Lung (tissue), 12 donors: ENCODE data around the gene GNAI2. TPM values are rescaled to one million over a fixed set of nuclear protein-coding genes. Genes with fewer than 3 reads are reported as not detected.

Experiments used
- ATAC-seq: fragments of 200-7000 bp; cut with Tn5 transposase; one replicate; pipeline ENCODE4 v1.9.1; 2020; ENCODE audit warnings: moderate number of reproducible peaks; ENCODE audit not compliant: insufficient read depth, low FRiP score
- DNase-seq, 3 donors: peaks; one replicate each; pipeline ENCODE4 v3.0.0-alpha.2; 2013 to 2017
- H3K27ac ChIP-seq, 2 donors: one replicate each; pipeline ENCODE4 v1.5.1; 2013; ENCODE audit warnings: mild to moderate bottlenecking in 2 of 2, moderate library complexity in 2 of 2, control low read depth in 1 of 2, inconsistent platforms in 1 of 2, low read depth in 1 of 2, low read length in 1 of 2
- H3K27me3 ChIP-seq, 3 donors: one replicate each; pipeline ENCODE4 v1.5.1; 2013; ENCODE audit warnings: low read length in 2 of 3; ENCODE audit not compliant: control insufficient read depth in 3 of 3, insufficient read depth in 3 of 3
- H3K36me3 ChIP-seq, 4 donors: one replicate each; pipeline ENCODE4 v1.5.1; 2013; ENCODE audit warnings: low read length in 4 of 4, mild to moderate bottlenecking in 1 of 4, moderate library complexity in 1 of 4; ENCODE audit not compliant: control insufficient read depth in 4 of 4, insufficient read depth in 4 of 4
- H3K4me1 ChIP-seq, 5 donors: one replicate each; pipeline ENCODE4 v1.5.1; 2013; ENCODE audit warnings: low read length in 5 of 5, mild to moderate bottlenecking in 2 of 5, moderate library complexity in 1 of 5; ENCODE audit not compliant: control insufficient read depth in 5 of 5, insufficient read depth in 5 of 5
- H3K4me3 ChIP-seq: one replicate; pipeline ENCODE4 v1.5.1; 2013; ENCODE audit warnings: mild to moderate bottlenecking, control low read depth, moderate library complexity
- H3K9ac ChIP-seq, 2 donors: one replicate each; pipeline ENCODE4 v1.5.1; 2013; ENCODE audit warnings: low read length in 2 of 2, control low read depth in 1 of 2; ENCODE audit not compliant: insufficient read depth in 1 of 2
- H3K9me3 ChIP-seq, 4 donors: one replicate each; pipeline ENCODE4 v1.5.1; 2013; ENCODE audit warnings: low read length in 3 of 4, mild to moderate bottlenecking in 1 of 4, moderate library complexity in 1 of 4; ENCODE audit not compliant: control insufficient read depth in 4 of 4, insufficient read depth in 3 of 4
- CTCF ChIP-seq: IDR thresholded peaks from 2 replicates; pipeline ENCODE4 v1.5.1; 2012; ENCODE audit warnings: mild to moderate bottlenecking; ENCODE audit errors: control extremely low read depth, extremely low read depth
- WGBS, 2 donors: extraction: QIAGEN DNeasy Blood & Tissue Kit; methylation state at CpG; one replicate each; pipeline ENCODE4 v1.1.7; 2013; 5-methylcytosine and 5-hydroxymethylcytosine counted together
- polyA plus RNA-seq, 2 donors: library from polyadenylated mRNA; stranded (reverse); fragments of 200-250 nt; gene quantifications; one replicate each; pipeline ENCODE4 v1.2.1, GENCODE V29; 2013
- total RNA-seq, 2 donors: library from RNA; depleted of rRNA in 1 of 2; stranded (reverse); fragments of >200 nt in 1 of 2; gene quantifications; one replicate each; pipeline ENCODE4 v1.2.1, GENCODE V29; 2014 to 2021
- donor health status: control.
- donor health status: control.
- donor health status: Bipolar disorder and iron deficiency.
- donor health status: healthy.
- donor health status: DM: yes; HTN: yes; CAD: no.

Gene GNAI2
- total and polyA plus RNA-seq, 4 donors, result 217 to 364 (median 278) TPM

- Histone ChIP-seq H3K9ac (peak overlapping the region in 1 of 2 donors; percentile 80), H3K27ac (peak overlapping the region; percentile 95 to 97), H3K36me3 (peaks cover 0 to 10% (median 5%) of the 10 kb centered on the region in 4 donors), H3K9me3 (no peaks in the 10 kb centered on the region), H3K27me3 (no peaks in the 10 kb centered on the region), H3K4me1 (peaks cover 2 to 40% (median 8%) of the 10 kb centered on the region in 5 donors), H3K4me3 (peak overlapping the region; percentile 88)
- DNase-seq, result no peak
- ATAC-seq, result no peak
- WGBS, 2 donors, result 7 to 12% methylated on average over 7 of the region's 7 CpGs
- TF ChIP-seq CTCF, result no peak
Measured at GRCh38 chr3:50238549-50239026, 2.6 kb downstream of the GNAI2 start.

- DNase-seq (no peak), ATAC-seq (no peak)
- Histone ChIP-seq H3K4me3 (no peak overlapping the region), H3K9ac (no peak overlapping the region), H3K9me3 (no peaks in the 10 kb centered on the region), H3K27me3 (no peaks in the 10 kb centered on the region), H3K27ac (peak overlapping the region; percentile 59 to 97), H3K4me1 (peaks cover 2 to 40% (median 8%) of the 10 kb centered on the region in 5 donors), H3K36me3 (peaks cover 0 to 11% (median 6%) of the 10 kb centered on the region in 4 donors)
- WGBS, 2 donors, result 70 to 80% methylated on average over 4 of the region's 4 CpGs
- TF ChIP-seq CTCF, result no peak
Measured at GRCh38 chr3:50239649-50240048, 3.6 kb downstream of the GNAI2 start.

- H3K9me3 ChIP-seq, result no peaks in the 10 kb centered on the region
- WGBS, 2 donors, result 62 to 79% methylated on average over 4 of the region's 4 CpGs
- peak overlapping the region; percentile 84 to 95 for H3K27ac ChIP-seq
- peaks cover 0 to 11% (median 6%) of the 10 kb centered on the region in 4 donors for H3K36me3 ChIP-seq
- no peak overlapping the region for H3K4me3 ChIP-seq
- DNase-seq, result no peak
- peaks cover 2 to 50% (median 15%) of the 10 kb centered on the region in 5 donors for H3K4me1 ChIP-seq
- H3K9ac ChIP-seq, result no peak overlapping the region
- no peaks in the 10 kb centered on the region for H3K27me3 ChIP-seq
- ATAC-seq, result no peak
- no peak for TF ChIP-seq CTCF
Measured at GRCh38 chr3:50241163-50241562, 5.2 kb downstream of the GNAI2 start.
